Esophagus muscularis mucosa (tissue), 3 donors: ENCODE measurements around the gene FAAP24.
"Not testable (repeated sequence)": the region's sequence is repeated elsewhere in the genome, so short reads cannot be mapped to it uniquely, and the experiment has no call there.

Experiments used
- POLR2A ChIP-seq: fragments of 450-650 bp; IDR thresholded peaks from one replicate; pipeline ENCODE4 v1.6.1; 2017; ENCODE audit warnings: antibody characterized with exemption, moderate library complexity, mild to moderate bottlenecking, low read depth
- POLR2AphosphoS5 ChIP-seq, 2 donors: sonication (generic); formaldehyde crosslinking; IDR thresholded peaks; one replicate each; pipeline ENCODE4 v1.6.1; 2017; ENCODE audit warnings: antibody characterized with exemption in 2 of 2
- TF ChIP-seq, protein P1 (sequence below), 3 experiments: fragments of 200-600 bp in 2 of 3; fragments of 450-650 bp in 1 of 3; sonication (generic) in 2 of 3; IDR thresholded peaks; one replicate each; pipeline ENCODE4 v1.5.1; 2017 to 2019; ENCODE audit warnings: antibody characterized with exemption in 3 of 3, mild to moderate bottlenecking in 2 of 3, moderate library complexity in 1 of 3

DNA sequence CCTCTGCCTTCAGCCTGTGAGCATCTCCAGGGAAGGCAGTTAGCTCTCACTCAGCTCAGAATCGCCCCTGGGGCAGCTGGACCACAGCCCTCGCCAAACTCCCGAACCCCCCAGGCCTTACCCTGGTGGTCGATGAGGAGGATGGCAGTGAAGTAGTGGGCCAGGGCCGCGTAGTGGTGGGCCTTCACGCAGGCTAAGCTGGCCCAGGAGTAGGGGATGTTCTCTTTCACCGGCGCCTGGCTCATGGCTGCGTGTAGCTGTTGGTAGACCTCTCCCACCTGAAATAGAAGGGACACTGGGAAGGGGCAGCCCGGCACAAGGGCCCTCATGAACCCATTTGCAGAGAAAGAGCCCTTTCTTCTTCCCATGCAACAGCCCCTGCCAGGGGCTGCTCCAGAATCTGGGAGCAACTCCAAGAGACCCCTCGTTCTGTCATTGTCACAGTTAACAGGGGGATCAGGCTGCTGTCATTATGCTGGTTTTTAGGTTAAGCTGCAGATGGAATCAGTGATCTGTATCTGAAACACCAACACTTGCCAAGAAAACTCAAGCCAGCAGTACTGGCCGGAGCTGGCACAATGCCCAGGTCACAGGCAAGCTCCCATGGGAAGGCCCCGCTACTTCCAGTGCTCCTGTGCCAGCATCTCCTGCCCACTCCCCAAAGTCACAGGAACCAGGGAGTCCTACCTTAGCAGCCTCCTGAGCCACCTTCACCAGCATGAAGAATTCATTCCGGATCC lies 30.3 kb downstream of the FAAP24 start:
- TF ChIP-seq, protein P1, sequence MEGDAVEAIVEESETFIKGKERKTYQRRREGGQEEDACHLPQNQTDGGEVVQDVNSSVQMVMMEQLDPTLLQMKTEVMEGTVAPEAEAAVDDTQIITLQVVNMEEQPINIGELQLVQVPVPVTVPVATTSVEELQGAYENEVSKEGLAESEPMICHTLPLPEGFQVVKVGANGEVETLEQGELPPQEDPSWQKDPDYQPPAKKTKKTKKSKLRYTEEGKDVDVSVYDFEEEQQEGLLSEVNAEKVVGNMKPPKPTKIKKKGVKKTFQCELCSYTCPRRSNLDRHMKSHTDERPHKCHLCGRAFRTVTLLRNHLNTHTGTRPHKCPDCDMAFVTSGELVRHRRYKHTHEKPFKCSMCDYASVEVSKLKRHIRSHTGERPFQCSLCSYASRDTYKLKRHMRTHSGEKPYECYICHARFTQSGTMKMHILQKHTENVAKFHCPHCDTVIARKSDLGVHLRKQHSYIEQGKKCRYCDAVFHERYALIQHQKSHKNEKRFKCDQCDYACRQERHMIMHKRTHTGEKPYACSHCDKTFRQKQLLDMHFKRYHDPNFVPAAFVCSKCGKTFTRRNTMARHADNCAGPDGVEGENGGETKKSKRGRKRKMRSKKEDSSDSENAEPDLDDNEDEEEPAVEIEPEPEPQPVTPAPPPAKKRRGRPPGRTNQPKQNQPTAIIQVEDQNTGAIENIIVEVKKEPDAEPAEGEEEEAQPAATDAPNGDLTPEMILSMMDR (IDR thresholded peaks at IDR 0.05), result not testable (repeated sequence)
- not testable (repeated sequence) for TF ChIP-seq POLR2AphosphoS5 (IDR thresholded peaks at IDR 0.05); POLR2A
